Activated CD8-positive, alpha-beta memory T cell treated with anti-CD3 and anti-CD28 coated beads, Interleukin-2, amount 10 ng/mL, durations not matched to agents 7 days and 5 days (primary cell): ENCODE measurements around the gene ADGRG6. TPM values are rescaled to one million over a fixed set of nuclear protein-coding genes. Genes with fewer than 3 reads are reported as not detected.
"Not testable (repeated sequence)": the region's sequence is repeated elsewhere in the genome, so short reads cannot be mapped to it uniquely, and the experiment has no call there.

Source experiments
- ATAC-seq: fragments of 150-1000 bp; cut with Tn5 transposase; one replicate; pipeline ENCODE4 v1.10.0; 2021; ENCODE audit warnings: moderate library complexity
- CTCF ChIA-PET: fragments of 350-600 bp; sonication (Branson Sonifier 250); formaldehyde crosslinking; loops from one replicate; lab custom pipeline; 2021; ENCODE audit warnings: antibody characterized with exemption; lab: Charles Lee
- DNase-seq: peaks from one replicate; pipeline ENCODE4 v3.0.0-alpha.2; 2020
- H3K27ac Mint-ChIP-seq: one replicate; pipeline ENCODE4 v1.8.0; 2021; ENCODE audit warnings: mild to moderate bottlenecking, mixed read lengths
- H3K27me3 Mint-ChIP-seq: one replicate; pipeline ENCODE4 v1.8.0; 2021; ENCODE audit warnings: mixed read lengths
- H3K36me3 Mint-ChIP-seq: one replicate; pipeline ENCODE4 v1.8.0; 2021; ENCODE audit warnings: mild to moderate bottlenecking, mixed read lengths
- H3K4me1 Mint-ChIP-seq: one replicate; pipeline ENCODE4 v1.8.0; 2021; ENCODE audit warnings: mixed read lengths
- H3K4me3 Mint-ChIP-seq: one replicate; pipeline ENCODE4 v1.8.0; 2021; ENCODE audit warnings: mild to moderate bottlenecking, moderate library complexity, mixed read lengths
- H3K9me3 Mint-ChIP-seq: one replicate; pipeline ENCODE4 v1.8.0; 2022; ENCODE audit warnings: low read depth, mixed read lengths
- total RNA-seq, 2 experiments: library from RNA; stranded (reverse); gene quantifications; one replicate each; pipeline ENCODE4 v1.2.3, GENCODE V29; 2021

Gene ADGRG6
- total RNA-seq, 2 experiments from 2014 or later: 0.26 to 0.52 TPM

DNA sequence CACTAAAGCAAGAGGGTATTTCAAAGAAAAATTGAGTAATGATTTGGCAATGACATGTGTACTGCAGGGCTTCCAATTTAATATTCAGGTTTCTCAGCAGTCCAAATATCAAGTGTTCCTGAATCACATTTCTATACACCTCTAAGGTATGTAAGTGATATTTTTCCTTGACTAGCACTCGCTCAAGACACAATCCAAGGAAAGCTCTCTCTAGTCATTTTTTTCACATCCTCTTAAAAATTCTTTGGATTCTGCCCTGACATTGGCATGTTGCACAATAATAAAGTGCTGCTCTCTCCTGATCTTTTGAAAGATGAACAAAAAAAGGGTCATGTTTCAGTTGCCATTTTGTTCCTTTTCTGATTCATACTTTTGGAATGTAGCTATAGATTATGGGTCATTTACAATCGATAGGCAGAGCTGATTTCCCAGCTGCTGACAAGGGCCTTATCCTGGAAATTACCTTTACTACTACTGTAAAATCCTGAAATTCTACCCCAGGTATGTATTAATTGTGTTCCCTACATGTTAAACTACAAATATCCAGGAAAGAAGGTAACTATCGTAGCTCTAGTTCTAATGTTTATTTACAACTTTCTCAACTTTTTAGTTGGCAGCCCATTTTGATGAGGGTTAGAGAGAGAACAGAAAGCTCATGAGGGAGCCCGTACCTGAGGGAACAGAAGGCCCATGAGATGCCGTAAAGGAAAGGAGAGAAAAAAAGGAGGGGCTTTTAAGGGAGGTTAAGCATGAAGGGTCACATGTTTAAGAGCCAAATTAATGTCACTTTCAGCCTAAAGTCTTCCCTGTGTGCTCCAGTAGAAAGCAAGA lies 22.2 kb upstream of the ADGRG6 start:
- H3K27ac Mint-ChIP-seq: no peak overlapping the region
- CTCF ChIA-PET: interaction anchor here (0.7 kb wide), 1 partner anchor 288 kb away, joined by 3 read pairs; no protein-coding TSS in a partner anchor
- DNase-seq (no peak), ATAC-seq (no peak)
- no peaks in the 10 kb centered on the region for H3K36me3 Mint-ChIP-seq
- H3K9me3 Mint-ChIP-seq: no peaks in the 10 kb centered on the region
- no peak overlapping the region for H3K4me3 Mint-ChIP-seq
- no peaks in the 10 kb centered on the region for H3K4me1 Mint-ChIP-seq
- peaks cover 5% of the 10 kb centered on the region for H3K27me3 Mint-ChIP-seq

DNA sequence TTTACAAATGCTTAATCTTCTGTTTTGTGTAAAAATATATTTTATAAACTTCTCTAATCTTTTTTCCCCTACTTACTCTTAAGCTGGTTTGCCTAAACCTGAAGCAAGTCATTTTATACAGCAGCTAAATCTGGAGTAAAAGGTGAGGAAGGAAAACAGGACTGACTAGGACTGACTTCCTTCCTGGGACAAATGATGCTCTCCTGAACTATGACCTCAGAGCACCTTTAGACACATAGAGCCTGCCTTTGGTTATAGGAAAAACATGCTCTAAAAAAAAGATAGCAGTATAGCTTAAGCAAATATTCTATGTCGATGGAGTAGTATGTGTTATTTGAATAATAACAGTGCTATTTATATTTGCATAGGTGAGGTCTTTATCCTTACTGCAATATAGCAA lies 21.5 kb upstream of the ADGRG6 start:
- Mint-ChIP-seq H3K4me3 (no peak overlapping the region), H3K27me3 (peaks cover 4% of the 10 kb centered on the region), H3K36me3 (no peaks in the 10 kb centered on the region), H3K4me1 (no peaks in the 10 kb centered on the region), H3K27ac (no peak overlapping the region), H3K9me3 (no peaks in the 10 kb centered on the region)
- no peak for ATAC-seq
- DNase-seq: no peak
- CTCF ChIA-PET: interaction anchor here (0.7 kb wide), 1 partner anchor 287 kb away, joined by 3 read pairs; no protein-coding TSS in a partner anchor

DNA sequence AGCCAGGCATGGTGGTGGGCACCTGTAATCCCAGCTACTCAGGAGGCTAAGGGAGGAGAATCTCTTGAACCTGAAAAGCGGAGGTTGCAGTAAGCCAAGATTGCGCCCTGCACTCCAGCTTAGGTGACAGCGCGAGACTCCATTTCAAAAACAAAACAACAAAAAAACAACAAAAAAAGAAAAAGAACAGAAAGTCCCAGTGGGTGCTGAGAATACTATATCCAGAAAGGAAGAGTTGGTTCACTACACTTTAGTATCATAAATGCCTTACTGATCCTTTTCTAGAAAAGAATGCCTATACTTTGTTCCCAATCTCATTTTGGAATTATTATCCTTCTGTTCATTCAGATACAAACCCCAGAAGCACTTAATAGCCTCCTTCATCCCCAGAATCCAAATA lies 20.9 kb upstream of the ADGRG6 start:
- H3K27me3 Mint-ChIP-seq: peaks cover 4% of the 10 kb centered on the region
- DNase-seq (no peak), ATAC-seq (no peak)
- no peaks in the 10 kb centered on the region for H3K9me3 Mint-ChIP-seq
- no peaks in the 10 kb centered on the region for H3K4me1 Mint-ChIP-seq
- no peaks in the 10 kb centered on the region for H3K36me3 Mint-ChIP-seq
- CTCF ChIA-PET: no interaction called here
- H3K4me3 Mint-ChIP-seq: no peak overlapping the region
- H3K27ac Mint-ChIP-seq: no peak overlapping the region

DNA sequence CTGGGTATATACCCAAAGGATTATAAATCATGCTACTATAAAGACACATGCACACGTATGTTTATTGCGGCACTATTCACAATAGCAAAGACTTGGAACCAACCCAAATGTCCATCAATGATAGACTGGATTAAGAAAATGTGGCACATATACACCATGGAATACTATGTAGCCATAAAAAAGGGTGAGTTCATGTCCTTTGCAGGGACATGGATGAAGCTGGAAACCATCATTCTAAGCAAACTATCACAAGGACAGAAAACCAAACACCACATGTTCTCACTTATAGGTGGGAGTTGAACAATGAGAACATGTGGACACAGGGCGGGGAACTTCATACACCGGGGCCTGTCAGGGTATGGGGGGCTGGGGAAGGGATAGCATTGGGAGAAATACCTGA lies 18.7 kb upstream of the ADGRG6 start:
- ATAC-seq, H3K36me3 Mint-ChIP-seq, CTCF ChIA-PET, DNase-seq, H3K4me1 Mint-ChIP-seq, H3K27me3 Mint-ChIP-seq, H3K9me3 Mint-ChIP-seq, H3K4me3 Mint-ChIP-seq, H3K27ac Mint-ChIP-seq: not testable (repeated sequence)

DNA sequence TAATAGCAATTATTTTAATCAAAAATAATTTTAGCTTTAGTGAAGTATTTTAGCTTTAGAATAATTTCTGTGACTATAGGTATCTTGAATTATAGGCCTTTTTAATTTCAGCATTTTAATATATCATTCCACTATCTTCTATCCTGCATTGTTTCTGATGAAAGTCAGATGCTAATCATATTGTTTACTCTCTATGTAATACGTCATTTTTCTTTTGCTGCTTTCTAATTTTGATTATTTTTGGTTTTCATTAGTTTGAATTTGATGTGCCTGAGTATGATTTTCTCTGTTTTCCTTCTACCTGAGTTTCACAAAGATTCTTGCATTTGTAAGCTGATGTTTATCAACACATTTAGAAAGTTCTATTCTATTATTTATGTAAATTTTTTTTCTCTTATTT lies 17.4 kb upstream of the ADGRG6 start:
- no peak overlapping the region for H3K27ac Mint-ChIP-seq
- CTCF ChIA-PET: no interaction called here
- no peak overlapping the region for H3K4me3 Mint-ChIP-seq
- no peaks in the 10 kb centered on the region for H3K4me1 Mint-ChIP-seq
- H3K9me3 Mint-ChIP-seq: no peaks in the 10 kb centered on the region
- no peaks in the 10 kb centered on the region for H3K27me3 Mint-ChIP-seq
- ATAC-seq (no peak), DNase-seq (no peak)
- H3K36me3 Mint-ChIP-seq: no peaks in the 10 kb centered on the region

DNA sequence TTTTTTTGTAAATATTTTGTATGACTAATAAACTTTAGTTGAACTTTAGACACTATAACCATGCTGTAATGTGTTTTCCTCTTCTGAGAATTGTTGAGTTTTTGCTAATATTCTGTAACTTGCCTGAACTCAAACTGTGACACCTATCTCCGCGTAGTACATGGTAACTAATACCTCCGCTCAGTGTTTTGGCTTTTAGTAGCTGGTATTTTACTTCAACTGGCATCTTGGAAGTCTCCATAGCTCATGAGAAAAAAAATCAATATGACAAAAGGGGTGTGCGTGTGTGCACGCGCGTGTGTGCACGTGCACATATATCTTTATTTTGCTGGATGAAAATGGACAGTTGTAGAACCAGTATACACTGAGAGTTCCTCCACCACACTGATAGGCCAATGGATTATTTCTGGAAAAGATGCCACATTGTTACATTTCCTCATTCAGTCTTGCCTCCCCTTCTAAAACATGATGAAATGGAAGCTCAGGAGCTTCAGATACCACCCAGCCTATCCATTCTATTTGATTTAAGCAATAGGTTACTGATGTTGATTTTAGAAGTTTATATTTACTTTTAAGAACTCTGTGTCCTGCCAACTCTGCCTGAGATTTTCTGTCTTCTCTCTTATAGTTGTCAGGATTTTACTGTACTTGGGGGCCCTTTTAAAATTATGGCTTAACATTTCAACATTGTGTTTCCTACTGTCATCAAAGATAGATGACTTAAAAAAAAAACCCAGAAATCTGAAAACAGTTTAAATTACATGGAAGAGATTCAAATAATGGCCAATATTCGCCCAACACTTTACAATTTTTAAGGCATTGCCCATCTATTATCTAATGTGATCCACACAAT lies 16.3 kb upstream of the ADGRG6 start:
- no peak overlapping the region for H3K4me3 Mint-ChIP-seq
- H3K27ac Mint-ChIP-seq: no peak overlapping the region
- ATAC-seq: no peak
- no peaks in the 10 kb centered on the region for H3K36me3 Mint-ChIP-seq
- no peaks in the 10 kb centered on the region for H3K4me1 Mint-ChIP-seq
- DNase-seq: no peak
- no peaks in the 10 kb centered on the region for H3K27me3 Mint-ChIP-seq
- CTCF ChIA-PET: interaction anchor here (0.7 kb wide), 1 partner anchor 30 kb away, joined by 3 read pairs; no protein-coding TSS in a partner anchor
- no peaks in the 10 kb centered on the region for H3K9me3 Mint-ChIP-seq

DNA sequence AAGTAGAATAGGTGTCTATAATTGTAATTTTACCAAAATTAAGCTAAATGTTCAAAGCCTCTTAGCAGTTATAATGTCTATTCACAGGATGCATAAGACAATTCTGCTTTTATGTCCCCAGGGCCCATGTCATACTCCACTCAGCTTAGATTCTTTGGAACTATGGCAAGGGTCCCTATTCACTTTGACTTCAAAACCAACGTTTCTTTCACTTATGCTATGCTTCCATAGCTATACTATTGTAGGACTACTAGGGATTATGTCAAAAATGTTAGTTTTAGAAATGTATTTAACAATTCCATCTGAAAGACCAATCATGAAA lies 15.8 kb upstream of the ADGRG6 start:
- CTCF ChIA-PET: no interaction called here

DNA sequence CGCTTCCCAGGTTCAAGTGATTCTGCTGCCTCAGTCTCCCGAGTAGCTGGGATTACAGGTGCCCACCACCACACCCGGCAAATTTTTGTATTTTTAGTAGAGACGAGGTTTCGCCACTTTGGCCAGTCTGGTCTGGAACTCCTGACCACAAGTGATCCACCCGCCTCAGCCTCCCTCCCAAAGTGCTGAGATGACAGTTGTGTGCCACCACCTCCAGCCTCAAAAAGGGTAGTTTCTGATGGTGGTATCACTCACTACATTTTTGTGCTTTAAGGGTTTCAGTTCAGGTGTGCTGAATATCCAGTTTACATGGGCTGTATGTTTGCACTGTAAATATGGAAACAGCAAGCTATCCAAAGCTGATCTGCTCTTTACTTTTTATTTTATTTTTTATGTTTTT lies 12.1 kb upstream of the ADGRG6 start:
- H3K4me3 Mint-ChIP-seq: no peak overlapping the region
- H3K4me1 Mint-ChIP-seq: no peaks in the 10 kb centered on the region
- no peaks in the 10 kb centered on the region for H3K36me3 Mint-ChIP-seq
- no peak for ATAC-seq
- DNase-seq: no peak
- peaks cover 17% of the 10 kb centered on the region for H3K27me3 Mint-ChIP-seq
- no peaks in the 10 kb centered on the region for H3K9me3 Mint-ChIP-seq
- CTCF ChIA-PET: no interaction called here
- no peak overlapping the region for H3K27ac Mint-ChIP-seq

More for the DNA sequence above, 15.8 kb upstream of the ADGRG6 start:
- no peak overlapping the region for H3K4me3 Mint-ChIP-seq
- H3K27ac Mint-ChIP-seq: no peak overlapping the region
- no peaks in the 10 kb centered on the region for H3K9me3 Mint-ChIP-seq
- no peaks in the 10 kb centered on the region for H3K36me3 Mint-ChIP-seq
- no peaks in the 10 kb centered on the region for H3K27me3 Mint-ChIP-seq
- no peaks in the 10 kb centered on the region for H3K4me1 Mint-ChIP-seq
- DNase-seq (no peak), ATAC-seq (no peak)

DNA sequence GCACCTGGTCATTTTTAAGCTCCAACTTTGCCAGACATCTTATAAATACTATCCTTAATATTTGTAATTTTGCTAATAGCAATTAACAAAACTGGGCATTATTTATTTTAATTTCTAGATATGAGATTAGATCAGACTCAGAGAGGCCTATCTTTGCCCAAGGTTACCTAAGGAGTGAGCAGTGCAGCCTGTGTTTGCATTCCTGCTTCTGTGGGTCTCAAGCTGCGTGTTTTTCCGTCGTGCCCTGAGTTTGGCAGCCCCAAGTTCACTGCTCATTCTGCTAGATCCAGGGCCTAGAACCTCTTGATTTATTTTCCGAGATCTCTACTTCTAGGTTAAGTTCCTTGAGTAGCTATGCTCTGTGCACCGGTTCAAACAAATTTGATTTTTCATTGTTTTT lies 11.0 kb upstream of the ADGRG6 start:
- peaks cover 23% of the 10 kb centered on the region for H3K27me3 Mint-ChIP-seq
- DNase-seq: no peak
- no peak for ATAC-seq
- no peaks in the 10 kb centered on the region for H3K9me3 Mint-ChIP-seq
- CTCF ChIA-PET: no interaction called here
- no peaks in the 10 kb centered on the region for H3K36me3 Mint-ChIP-seq
- H3K4me3 Mint-ChIP-seq: no peak overlapping the region
- no peak overlapping the region for H3K27ac Mint-ChIP-seq
- H3K4me1 Mint-ChIP-seq: no peaks in the 10 kb centered on the region

DNA sequence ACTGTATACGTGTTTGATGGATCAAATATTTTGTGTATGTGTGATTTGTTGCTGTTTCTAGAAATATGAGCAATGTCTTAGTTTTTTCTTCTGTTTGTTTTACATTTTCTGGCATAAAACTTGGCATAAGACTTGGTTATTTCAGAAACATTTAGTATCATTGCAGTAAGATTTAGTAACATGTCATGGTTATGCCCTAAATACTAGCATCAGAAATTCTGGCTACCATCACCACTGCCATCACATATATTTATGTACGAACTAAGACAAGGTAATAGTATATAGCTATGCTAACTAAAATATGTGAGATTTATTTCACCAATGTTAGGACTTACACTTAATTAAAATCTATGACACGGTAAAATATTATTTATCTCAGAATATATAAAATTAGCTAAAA lies 10.3 kb upstream of the ADGRG6 start:
- DNase-seq (no peak), ATAC-seq (no peak)
- peaks cover 23% of the 10 kb centered on the region for H3K27me3 Mint-ChIP-seq
- no peaks in the 10 kb centered on the region for H3K4me1 Mint-ChIP-seq
- no peaks in the 10 kb centered on the region for H3K36me3 Mint-ChIP-seq
- CTCF ChIA-PET: no interaction called here
- H3K4me3 Mint-ChIP-seq: no peak overlapping the region
- H3K27ac Mint-ChIP-seq: no peak overlapping the region
- H3K9me3 Mint-ChIP-seq: no peaks in the 10 kb centered on the region

DNA sequence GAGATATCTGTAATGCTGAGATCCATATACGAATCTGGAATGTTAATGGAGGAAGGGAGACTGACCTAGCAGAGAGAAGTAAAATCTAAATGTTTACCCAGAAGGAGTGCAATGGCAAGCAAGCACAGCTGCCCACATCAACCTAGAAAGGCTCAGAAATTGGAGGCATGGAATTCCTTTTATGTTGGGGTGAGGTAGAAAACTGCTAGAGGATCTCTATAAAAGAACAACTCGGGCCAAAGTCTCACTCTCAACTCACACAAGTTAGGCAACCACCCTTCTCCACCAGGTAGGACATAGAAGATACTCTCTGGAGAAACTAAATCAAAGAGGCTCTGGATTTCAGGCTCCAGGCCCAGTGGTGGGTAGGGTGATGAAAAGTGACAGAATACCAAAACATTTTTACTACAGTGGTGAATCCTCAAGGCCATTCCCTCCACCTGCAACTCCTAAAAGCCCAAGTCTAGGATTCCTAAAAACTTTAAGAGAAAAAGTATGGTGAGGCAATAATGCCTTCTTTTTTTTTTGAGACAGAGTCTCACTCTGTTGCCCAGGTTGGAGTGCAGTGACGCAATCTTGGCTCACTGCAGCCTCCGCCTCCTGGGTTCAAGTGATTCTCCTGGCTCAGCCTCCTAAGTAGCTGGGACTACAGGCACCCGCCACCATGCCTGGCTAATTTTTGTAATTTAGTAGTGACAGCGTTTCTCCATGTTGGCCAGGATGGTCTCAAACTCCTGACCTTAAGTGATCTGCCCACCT lies 9.5 kb upstream of the ADGRG6 start:
- Mint-ChIP-seq H3K36me3 (no peaks in the 10 kb centered on the region), H3K4me1 (no peaks in the 10 kb centered on the region)
- no peak for ATAC-seq

DNA sequence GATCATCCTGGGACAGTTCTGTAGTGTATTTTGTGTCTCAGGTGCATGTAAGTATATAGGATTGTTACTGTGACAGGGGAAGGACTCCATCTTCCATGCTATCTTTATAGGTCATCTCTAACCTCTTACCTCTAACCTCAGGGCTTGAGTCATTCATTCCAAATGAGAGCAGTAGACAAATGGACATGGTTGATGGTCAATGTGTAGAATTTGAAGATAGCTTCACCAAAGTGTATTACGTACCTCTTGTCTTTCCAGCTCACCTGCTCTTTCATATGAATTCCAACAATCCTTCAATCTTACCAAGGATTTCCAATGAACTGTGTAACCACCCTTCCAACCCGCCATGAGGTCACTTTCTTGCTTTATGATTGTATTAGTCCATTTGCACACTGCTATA lies 8.7 kb upstream of the ADGRG6 start:
- Mint-ChIP-seq H3K36me3 (no peaks in the 10 kb centered on the region), H3K4me3 (no peak overlapping the region), H3K9me3 (no peaks in the 10 kb centered on the region), H3K27me3 (peaks cover 30% of the 10 kb centered on the region), H3K27ac (no peak overlapping the region), H3K4me1 (no peaks in the 10 kb centered on the region)
- CTCF ChIA-PET: no interaction called here
- ATAC-seq (no peak), DNase-seq (no peak)

More for the DNA sequence above, 9.5 kb upstream of the ADGRG6 start:
- Mint-ChIP-seq H3K4me3 (no peak overlapping the region), H3K27ac (no peak overlapping the region), H3K27me3 (peaks cover 25% of the 10 kb centered on the region), H3K9me3 (no peaks in the 10 kb centered on the region)
- CTCF ChIA-PET: no interaction called here
- DNase-seq: no peak

DNA sequence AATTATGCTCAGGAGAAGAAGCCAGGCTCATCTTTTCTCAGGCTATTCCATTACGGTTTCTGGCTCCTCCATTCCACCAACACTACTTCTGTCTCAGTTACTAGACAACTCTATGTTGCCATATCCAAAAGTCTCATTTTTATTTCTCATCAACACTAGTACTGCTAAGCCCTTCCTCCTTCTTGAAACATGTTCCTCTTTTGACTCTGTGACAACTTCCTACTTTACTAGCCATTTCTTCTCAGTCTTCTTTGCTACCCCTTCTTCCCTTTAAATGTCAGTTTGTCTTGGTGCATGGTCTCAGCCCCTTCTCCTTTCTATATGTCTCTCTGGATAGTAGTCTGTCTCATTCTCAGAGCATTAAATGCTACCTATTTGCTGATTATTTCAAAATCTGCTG lies 7.1 kb upstream of the ADGRG6 start:
- Mint-ChIP-seq H3K36me3 (no peaks in the 10 kb centered on the region), H3K4me1 (no peaks in the 10 kb centered on the region), H3K27ac (no peak overlapping the region), H3K9me3 (no peaks in the 10 kb centered on the region), H3K27me3 (peaks cover 30% of the 10 kb centered on the region), H3K4me3 (no peak overlapping the region)
- DNase-seq (no peak), ATAC-seq (no peak)
- CTCF ChIA-PET: no interaction called here
